ENCODE results near the gene CALHM4. TPM values are rescaled to one million over a fixed set of nuclear protein-coding genes. Genes with fewer than 3 reads are reported as not detected.

CALHM4 gene
- total and polyA plus RNA-seq, 2 of the 8 experiments (the other 6 are each of a cell fraction or from before 2014, with no cell fraction given): not detected

- TF ChIP-seq KDM1A (IDR thresholded peaks at IDR 0.05; ENCODE audit: borderline replicate concordance, low read length): no peak
- no peak for TF ChIP-seq CBX5 (IDR thresholded peaks at IDR 0.05; ENCODE audit: low read depth, low read length)
- no peak for TF ChIP-seq SP4 (IDR thresholded peaks at IDR 0.05; ENCODE audit: low read length)
- TF ChIP-seq SUZ12 (IDR thresholded peaks at IDR 0.05; ENCODE audit: low read length): no peak
- TF ChIP-seq, protein P1, sequence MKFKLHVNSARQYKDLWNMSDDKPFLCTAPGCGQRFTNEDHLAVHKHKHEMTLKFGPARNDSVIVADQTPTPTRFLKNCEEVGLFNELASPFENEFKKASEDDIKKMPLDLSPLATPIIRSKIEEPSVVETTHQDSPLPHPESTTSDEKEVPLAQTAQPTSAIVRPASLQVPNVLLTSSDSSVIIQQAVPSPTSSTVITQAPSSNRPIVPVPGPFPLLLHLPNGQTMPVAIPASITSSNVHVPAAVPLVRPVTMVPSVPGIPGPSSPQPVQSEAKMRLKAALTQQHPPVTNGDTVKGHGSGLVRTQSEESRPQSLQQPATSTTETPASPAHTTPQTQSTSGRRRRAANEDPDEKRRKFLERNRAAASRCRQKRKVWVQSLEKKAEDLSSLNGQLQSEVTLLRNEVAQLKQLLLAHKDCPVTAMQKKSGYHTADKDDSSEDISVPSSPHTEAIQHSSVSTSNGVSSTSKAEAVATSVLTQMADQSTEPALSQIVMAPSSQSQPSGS (IDR thresholded peaks at IDR 0.05; ENCODE audit: low read length): no peak
- TF ChIP-seq CBX8 (IDR thresholded peaks at IDR 0.05; ENCODE audit: borderline replicate concordance, low read depth, low read length): no peak
- no peak for TF ChIP-seq NANOG (IDR thresholded peaks at IDR 0.05; ENCODE audit: insufficient read depth, low read depth, low read length, poor library complexity, severe bottlenecking)
These were observed 41.4 kb upstream of the CALHM4 start (continued) for GRCh38 chr6:116512111-116512559.
